Activated CD8-positive, alpha-beta memory T cell treated with anti-CD3 and anti-CD28 coated beads for 1 hour (primary cell): Measurements from ENCODE around the gene OGG1.

Experiments
- DNase-seq, 2 donors: peaks; one replicate each; pipeline ENCODE4 v3.0.0-alpha.2; 2020; ENCODE audit warnings: low read depth in 1 of 2; ENCODE audit errors: extremely low read depth in 1 of 2

The OGG1 gene

DNA sequence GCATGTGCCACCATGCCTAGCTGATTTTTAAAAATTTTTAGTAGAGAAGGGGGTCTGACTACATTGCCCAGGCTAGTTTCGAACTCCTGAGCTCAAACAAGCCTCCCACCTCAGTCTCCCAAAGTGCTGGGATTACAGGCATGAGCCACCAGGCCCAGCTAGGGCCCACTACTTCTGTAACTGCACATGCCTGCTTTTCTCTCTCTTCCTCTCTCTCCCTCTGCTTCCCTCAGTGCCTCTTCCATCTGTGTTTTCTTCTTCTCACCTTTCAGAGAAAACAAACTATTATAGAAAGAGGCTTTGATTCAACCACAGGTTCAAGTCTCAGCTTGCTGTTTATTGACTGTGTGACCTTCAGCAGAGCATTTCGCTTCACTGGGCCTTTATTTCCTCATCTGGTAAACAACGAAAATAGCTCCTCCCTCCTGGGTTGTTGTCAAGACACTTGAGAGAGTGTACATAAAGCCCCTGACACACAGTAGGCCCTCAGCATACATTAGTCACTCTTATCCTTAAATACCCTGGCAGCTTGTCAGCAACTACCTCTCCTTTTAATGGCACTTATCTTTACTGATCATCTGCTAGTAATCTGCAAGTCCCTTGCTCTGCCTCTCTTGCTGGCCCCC lies 32.3 kb downstream of the OGG1 start:
- no peak for DNase-seq

- no peak for DNase-seq
These were observed 33.0 kb downstream of the OGG1 start for GRCh38 chr3:9782770-9783169.

DNA sequence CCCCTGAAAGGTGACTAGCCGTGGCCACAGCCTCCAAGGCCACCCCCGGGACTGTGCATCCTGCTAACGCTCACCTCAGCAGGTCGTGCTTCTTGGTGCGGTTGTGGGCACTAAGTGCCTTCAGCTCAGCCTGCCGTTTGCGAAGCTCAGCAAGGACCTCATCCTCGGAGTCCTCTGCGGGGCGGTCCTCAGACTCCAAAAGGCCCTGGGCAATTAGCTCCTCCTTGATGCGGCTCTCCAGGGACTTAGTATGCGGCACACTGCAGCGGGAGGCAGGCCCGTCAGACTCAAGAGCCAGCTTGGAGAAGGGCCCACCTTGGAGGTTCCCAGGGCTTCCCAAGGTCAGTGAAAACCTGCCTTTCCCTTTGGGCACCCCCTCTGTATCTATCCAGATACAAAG lies 34.2 kb downstream of the OGG1 start:
- no peak for DNase-seq

DNA sequence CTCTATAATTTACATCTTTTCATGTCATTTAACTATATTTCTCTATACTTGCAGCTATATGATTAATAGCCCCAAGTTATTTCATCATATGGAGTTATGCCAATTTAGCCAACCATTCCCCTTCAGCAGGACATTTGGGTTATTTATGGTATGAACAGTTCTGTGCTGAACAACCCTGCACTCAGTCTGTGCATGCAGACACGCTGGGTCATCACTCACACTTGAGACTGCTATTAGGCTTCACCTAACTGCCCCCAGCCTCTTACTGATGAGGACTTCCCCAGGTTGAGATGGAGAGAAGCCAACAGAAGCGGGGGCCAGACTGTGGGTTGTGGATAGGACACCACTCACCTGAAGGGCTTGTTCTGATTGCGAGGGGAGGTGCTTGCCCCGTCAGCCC lies 35.2 kb downstream of the OGG1 start:
- DNase-seq: no peak

- no peak for DNase-seq
These were observed 35.9 kb downstream of the OGG1 start for GRCh38 chr3:9785602-9786001.

DNA sequence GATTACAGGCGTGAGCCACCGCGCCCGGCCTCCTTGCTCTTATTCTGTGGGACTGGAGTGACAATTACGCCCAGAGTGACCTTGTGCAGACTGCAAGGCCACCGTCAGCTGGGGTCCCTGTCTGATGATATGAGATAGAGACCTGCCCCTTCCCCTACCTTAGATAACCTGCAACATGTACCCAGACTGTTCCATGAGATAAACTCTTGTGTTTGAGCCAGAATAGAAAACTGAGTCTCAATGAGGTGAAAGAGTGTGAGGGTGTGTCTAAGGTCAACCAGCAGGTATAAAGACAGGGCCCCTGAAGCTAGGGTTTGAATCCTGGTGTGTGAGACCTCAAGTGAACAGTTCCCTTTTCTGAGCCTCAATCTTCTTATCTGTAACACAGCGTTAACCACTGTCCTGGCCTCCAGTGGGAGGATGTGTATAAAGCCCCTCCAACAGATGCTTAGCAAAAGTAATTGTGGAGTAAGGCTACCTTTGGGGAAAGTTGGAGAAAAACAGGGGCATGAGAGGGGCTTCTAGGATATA lies 36.5 kb downstream of the OGG1 start:
- DNase-seq: no peak

DNA sequence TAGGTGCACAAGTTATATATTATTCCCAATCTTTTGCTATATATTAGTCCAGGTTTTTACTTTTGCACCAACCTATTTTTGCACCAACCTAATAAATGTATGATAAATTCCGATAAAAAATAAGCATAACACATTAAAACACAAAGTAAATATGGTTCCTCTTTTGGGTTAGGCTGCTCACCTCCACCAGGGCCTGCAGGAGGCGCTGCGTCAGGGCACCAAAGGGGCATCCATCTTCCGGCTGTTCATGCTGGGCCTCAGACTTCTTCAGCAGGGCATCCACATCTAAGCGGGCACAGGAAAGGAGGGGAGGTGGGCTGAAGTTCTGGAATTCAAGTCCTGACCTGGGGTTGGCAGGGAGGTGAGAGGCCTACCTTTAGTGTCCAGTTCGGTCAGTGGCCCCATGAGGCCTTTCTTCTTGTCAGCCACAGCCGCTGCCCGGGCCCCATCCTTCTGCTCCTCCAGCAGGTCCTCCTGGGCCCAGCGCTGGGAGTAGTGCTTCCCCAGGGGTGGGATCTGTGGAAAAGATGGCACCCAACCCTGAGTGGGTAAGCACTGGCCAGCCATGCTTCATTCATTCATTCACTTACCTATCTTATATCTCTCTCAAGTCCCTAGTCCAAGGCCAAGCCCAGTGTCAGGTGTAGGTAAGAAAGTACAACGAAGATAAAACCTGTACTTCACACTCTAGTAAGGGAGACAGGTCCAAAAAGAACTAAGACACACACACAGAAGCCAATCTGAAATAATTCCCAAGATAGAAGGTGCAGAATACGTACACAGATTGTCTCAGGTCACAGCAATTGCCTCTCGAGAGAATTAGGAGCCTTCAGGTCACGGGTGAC lies 37.3 kb downstream of the OGG1 start:
- DNase-seq: no peak

DNA sequence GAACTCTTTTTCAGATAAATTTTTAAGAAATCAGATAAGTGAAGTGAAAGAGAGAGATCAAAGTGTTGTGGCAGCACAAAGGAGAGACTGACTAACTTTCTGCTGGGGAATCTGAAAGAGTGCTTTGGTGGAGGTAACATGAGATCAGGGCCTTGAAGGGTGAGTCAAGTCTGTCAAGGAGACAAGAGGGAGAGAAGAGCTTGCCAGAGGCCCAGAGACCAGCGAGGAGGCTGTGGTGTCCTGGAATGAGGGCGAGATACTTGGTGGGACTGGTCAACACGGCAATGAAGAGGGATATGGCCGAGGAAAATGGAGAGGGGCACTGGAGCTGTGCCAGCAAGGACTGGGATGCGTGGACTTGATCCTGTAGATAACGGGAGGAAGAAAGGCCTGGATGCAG lies 38.0 kb downstream of the OGG1 start:
- DNase-seq: no peak

DNA sequence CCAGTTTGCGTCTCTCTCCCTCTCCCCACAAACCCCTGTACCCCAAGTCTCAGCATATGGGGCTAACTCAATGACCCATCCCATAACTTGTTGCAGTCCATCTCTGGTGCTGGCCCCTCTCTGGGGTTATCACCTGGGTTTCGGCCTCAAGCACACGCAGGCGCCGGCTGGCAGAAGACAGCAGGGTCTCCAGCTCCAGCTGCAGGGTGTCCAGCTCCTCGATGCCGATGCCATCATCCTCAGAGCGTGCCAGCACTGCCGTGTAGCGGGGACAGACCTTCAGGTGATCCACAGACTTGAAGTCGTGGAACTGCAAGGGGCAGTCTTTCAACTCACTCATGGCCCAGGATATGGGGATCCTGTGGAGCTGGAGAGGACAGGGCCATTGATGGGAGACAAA lies 41.4 kb downstream of the OGG1 start:
- no peak for DNase-seq

- DNase-seq: no peak
These were observed 42.1 kb downstream of the OGG1 start for GRCh38 chr3:9791790-9792404.

GRCh38 chr3:9792405-9793160 lies 42.8 kb downstream of the OGG1 start, which contains the start of the genes ARPC4 and TADA3:
Gene ARPC4 (plus strand): TSS chr3:9793082. CDS start chr3:9793122, 40 bp downstream.
Gene TADA3 (minus strand): TSS chr3:9792473. CDS start chr3:9791466, 1,007 bp downstream.
- DNase-seq: peak; percentile 82 to 88

GRCh38 chr3:9793161-9793781 lies 43.5 kb downstream of the OGG1 start:
- DNase-seq: no peak

DNA sequence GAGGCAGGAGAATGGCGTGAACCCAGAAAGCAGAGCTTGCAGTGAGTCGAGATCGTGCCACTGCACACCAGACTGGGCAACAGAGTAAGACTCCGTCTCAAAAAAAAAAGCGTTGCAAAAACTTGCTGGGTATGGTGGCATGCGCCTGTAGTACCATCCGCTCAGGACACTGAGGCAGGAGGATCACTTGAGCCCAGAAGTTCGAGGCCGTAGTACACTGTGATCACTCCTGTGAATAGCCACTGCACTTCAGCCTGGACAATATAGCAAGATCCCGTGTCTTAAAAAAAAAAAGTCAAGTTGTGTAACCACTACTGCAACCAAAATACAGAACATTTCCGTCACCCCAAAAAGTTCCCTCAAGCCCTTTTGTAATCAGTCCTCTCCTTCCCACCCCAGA lies 44.6 kb downstream of the OGG1 start:
- DNase-seq: no peak

DNA sequence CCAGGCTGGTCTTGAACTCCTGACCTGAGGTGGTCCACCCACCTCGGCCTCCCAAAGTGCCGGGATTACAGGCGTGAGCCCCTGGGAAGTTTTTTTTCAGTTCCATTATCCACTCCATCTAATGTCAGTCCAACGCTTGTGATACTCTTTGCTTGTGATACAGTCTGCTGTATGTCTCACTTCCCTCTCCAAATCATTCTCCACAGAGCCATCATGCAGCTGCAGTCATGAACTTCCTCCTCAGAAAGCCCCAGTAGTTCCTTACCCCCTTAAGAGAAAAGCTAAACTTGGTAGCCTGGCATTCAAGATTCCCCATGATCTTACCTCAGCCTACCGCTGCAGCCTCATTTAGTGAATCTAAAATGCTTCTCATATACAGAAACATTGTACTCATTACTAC lies 45.5 kb downstream of the OGG1 start:
- DNase-seq: no peak

DNA sequence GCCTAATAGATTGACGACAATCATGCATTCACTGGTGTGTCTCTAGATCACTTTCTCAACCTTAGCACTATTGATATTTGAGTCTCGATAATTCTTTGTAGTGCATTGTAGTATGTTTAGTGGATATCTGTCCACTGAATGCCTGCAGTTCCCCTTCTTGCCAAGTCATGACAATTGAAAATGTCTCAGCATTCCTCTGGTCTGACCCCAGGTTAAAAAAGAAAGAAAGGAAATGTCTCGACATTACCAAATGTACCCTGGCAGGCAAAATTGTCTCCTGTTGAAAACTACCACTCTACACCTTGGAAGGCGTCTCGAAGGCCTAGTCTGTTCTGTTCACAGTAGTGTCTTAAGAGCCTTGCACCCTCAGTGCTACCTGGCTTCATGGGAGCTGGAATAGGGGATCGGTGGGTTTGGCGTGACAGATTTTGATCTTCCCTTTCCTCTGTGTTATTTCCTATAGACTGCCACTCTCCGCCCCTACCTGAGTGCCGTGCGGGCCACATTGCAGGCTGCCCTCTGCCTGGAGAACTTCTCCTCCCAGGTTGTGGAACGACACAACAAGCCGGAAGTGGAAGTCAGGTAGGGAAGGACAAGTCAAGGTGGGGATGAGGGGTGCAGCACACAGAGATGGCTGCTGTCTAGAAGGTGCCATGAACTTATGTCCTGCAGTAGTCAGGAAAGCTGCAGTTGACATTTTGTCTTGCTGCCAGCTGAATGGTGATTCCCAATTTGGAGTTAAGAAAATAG lies 47.6 kb downstream of the OGG1 start:
- no peak for DNase-seq

DNA sequence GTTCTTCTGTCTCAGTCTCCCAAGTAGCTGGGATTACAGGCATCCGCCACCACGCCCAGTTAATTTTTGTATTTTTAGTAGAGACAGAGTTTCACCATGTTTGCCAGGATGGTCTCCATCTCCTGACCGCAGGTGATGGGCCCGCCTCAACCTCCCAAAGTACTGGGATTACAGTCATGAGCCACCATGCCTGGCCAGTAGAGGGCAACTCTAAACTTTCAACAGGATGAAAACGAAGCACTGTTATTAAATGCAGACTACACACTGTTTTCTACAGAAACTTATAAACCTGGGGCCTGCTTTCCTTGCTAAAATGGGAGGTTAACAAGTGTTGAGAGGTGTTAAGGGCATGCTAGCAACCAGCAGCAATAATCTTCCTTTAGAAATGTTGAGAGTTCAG lies 50.8 kb downstream of the OGG1 start:
- DNase-seq: no peak

GRCh38 chr3:9803494-9803893 lies 53.7 kb downstream of the OGG1 start:
- DNase-seq: no peak

DNA sequence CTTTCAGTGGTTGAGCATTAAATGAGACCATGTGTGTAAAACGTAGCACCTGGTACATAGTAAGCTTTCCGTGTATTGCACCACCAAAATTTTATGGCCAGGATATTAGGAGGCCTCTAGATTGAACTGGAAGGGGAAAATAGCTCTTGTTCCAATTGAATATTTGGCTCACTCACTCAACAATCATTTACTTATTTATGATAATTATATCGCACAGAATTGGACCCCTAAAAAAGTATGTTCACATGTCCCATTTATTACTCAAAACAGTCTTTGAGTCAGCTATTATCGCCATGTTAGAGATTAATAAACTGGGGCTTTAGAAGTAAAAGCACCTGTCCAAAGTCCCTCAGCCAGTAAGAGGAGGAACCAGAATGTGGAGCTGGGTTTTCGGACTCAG lies 55.2 kb downstream of the OGG1 start:
- DNase-seq: no peak

- no peak for DNase-seq
These were observed 56.4 kb downstream of the OGG1 start for GRCh38 chr3:9806137-9806536.
